HepG2 (cell line): ENCODE results near the gene CBR4. TPM values are rescaled to one million over a fixed set of nuclear protein-coding genes. Genes with fewer than 3 reads are reported as not detected.

Source experiments
- AHR ChIP-seq: IDR thresholded peaks from 2 replicates; pipeline ENCODE4 v1.6.1; 2018; ENCODE audit warnings: missing genetic modification reagents, missing compliant biosample characterization
- CBX1 ChIP-seq: IDR thresholded peaks from one replicate; pipeline ENCODE4 v1.6.1; 2016; ENCODE audit warnings: antibody characterized with exemption, low read depth
- CEBPG ChIP-seq: IDR thresholded peaks from 2 replicates; pipeline ENCODE4 v1.6.1; 2016
- MTA3 ChIP-seq: sonication (generic); formaldehyde crosslinking; IDR thresholded peaks from 2 replicates; pipeline ENCODE4 v1.4.0; 2020; ENCODE audit warnings: missing genetic modification reagents
- THAP11 ChIP-seq: IDR thresholded peaks from 2 replicates; pipeline ENCODE4 v1.6.1; 2016; ENCODE audit warnings: missing biosample characterization, missing genetic modification reagents
- ZBTB34 ChIP-seq: sonication (generic); formaldehyde crosslinking; IDR thresholded peaks from 2 replicates; pipeline ENCODE4 v1.8.0; 2022; ENCODE audit warnings: mild to moderate bottlenecking, missing genetic modification reagents
- ZBTB7B ChIP-seq: sonication (generic); formaldehyde crosslinking; IDR thresholded peaks from 2 replicates; pipeline ENCODE4 v1.4.0; 2020; ENCODE audit warnings: missing genetic modification reagents
- ZC3H4 ChIP-seq: sonication (generic); formaldehyde crosslinking; IDR thresholded peaks from 2 replicates; pipeline ENCODE4 v1.4.0; 2020; ENCODE audit warnings: missing genetic modification reagents, borderline replicate concordance
- ZNF281 ChIP-seq: sonication (generic); formaldehyde crosslinking; IDR thresholded peaks from 2 replicates; pipeline ENCODE4 v1.4.0; 2020; ENCODE audit warnings: missing genetic modification reagents, borderline replicate concordance
- ZNF350 ChIP-seq: sonication (generic); formaldehyde crosslinking; IDR thresholded peaks from 2 replicates; pipeline ENCODE4 v1.4.0; 2020; ENCODE audit warnings: mild to moderate bottlenecking, low read depth, missing genetic modification reagents, borderline replicate concordance
- ZNF407 ChIP-seq: sonication (generic); formaldehyde crosslinking; IDR thresholded peaks from one replicate; pipeline ENCODE4 v1.5.1; 2020; ENCODE audit warnings: mild to moderate bottlenecking, missing genetic modification reagents; ENCODE audit errors: not compliant biosample characterization
- ZNF768 ChIP-seq: sonication (generic); formaldehyde crosslinking; IDR thresholded peaks from 2 replicates; pipeline ENCODE4 v1.4.0; 2020; ENCODE audit warnings: missing genetic modification reagents
- ZNF83 ChIP-seq: sonication (generic); formaldehyde crosslinking; IDR thresholded peaks from 2 replicates; pipeline ENCODE4 v1.4.0; 2020; ENCODE audit warnings: missing genetic modification reagents, mild to moderate bottlenecking, borderline replicate concordance
- polyA plus RNA-seq, 8 experiments: library from polyadenylated mRNA; depleted of rRNA in 3 of 8; stranded (reverse) in 7 of 8; unstranded in 1 of 8; fragments of >200 nt; fragmentation: Illumina TruSeq in 4 of 8; extraction: Trizol in 4 of 8; gene quantifications; 2 replicates each; pipeline versions ENCODE4 v1.2.1 to v1.2.3, GENCODE V29; 2011 to 2016; ENCODE audit warnings: low read depth in 4 of 8, missing spikeins in 1 of 8, mixed read lengths in 1 of 8; ENCODE audit not compliant: insufficient read depth in 1 of 8
- total RNA-seq, 5 experiments: library from RNA; depleted of rRNA; stranded (reverse); fragments of >200 nt; fragmentation: Illumina TruSeq; extraction: Trizol; gene quantifications; 2 replicates each; pipeline ENCODE4 v1.2.3, GENCODE V29; 2016; ENCODE audit warnings: low read depth in 1 of 5

CBR4 gene
- total and polyA plus RNA-seq, 2 of the 13 experiments (the other 11 are each of a cell fraction or from before 2014, with no cell fraction given), result 7.3 to 20.7 TPM

- 0 out of 2 replicates have a peak, but pooled peaks have one; percentile 16 for TF ChIP-seq ZNF83 (CRISPR knock-in tag)
- no peak for TF ChIP-seq MTA3
- 0 out of 2 replicates have a peak, but pooled peaks have one; percentile 22 for TF ChIP-seq ZNF281 (CRISPR knock-in tag)
- no peak for TF ChIP-seq ZBTB34
- no peak for TF ChIP-seq ZNF407
- TF ChIP-seq ZNF350 (CRISPR knock-in tag), result peak; percentile 52; the same call in 1 of the 2 replicates
- TF ChIP-seq CBX1, result no peak
- 0 out of 2 replicates have a peak, but pooled peaks have one; percentile 32 for TF ChIP-seq AHR (CRISPR knock-in tag)
- no peak for TF ChIP-seq THAP11 (CRISPR knock-in tag)
- peak; percentile 87 for TF ChIP-seq ZC3H4
- TF ChIP-seq CEBPG (CRISPR knock-in tag), result no peak
- TF ChIP-seq ZBTB7B, result no peak
- peak; percentile 35; the same call in 1 of the 2 replicates for TF ChIP-seq ZNF768
Observed at GRCh38 chr4:169009286-169010124, 550 bp downstream of the CBR4 start (continued).
